RWPE2 (cell line): ENCODE measurements around the gene KEAP1.
"Not testable (repeated sequence)": the region's sequence is repeated elsewhere in the genome, so short reads cannot be mapped to it uniquely, and the experiment has no call there.

Experiments
- ATAC-seq: fragments of 200-7000 bp; cut with Tn5 transposase; 3 replicates; pipeline ENCODE4 v1.9.1; 2021; ENCODE audit warnings: low read depth
- DNase-seq: peaks from one replicate; pipeline ENCODE4 v3.0.0-alpha.2; 2020; ENCODE audit warnings: low spot score
- H3K27ac ChIP-seq: fragments of 450-650 bp; 2 replicates; pipeline ENCODE4 v1.5.1; 2017; ENCODE audit warnings: mild to moderate bottlenecking; ENCODE audit not compliant: poor library complexity, severe bottlenecking
- H3K27me3 ChIP-seq: fragments of 250-450 bp; sonication (Bioruptor Pico); 2 replicates; pipeline ENCODE4 v1.5.1; 2021; ENCODE audit warnings: mild to moderate bottlenecking, moderate library complexity; ENCODE audit not compliant: insufficient read depth, poor library complexity, severe bottlenecking
- H3K36me3 ChIP-seq: fragments of 250-450 bp; sonication (Bioruptor Pico); 2 replicates; pipeline ENCODE4 v1.5.1; 2020; ENCODE audit warnings: low read depth, mild to moderate bottlenecking, moderate library complexity
- H3K4me1 ChIP-seq: fragments of 250-450 bp; sonication (Bioruptor Pico); 2 replicates; pipeline ENCODE4 v1.5.1; 2021; ENCODE audit warnings: mild to moderate bottlenecking, moderate library complexity; ENCODE audit not compliant: insufficient read depth, poor library complexity, severe bottlenecking
- H3K4me3 ChIP-seq: fragments of 250-450 bp; sonication (Bioruptor Pico); 2 replicates; pipeline ENCODE4 v1.5.1; 2021; ENCODE audit warnings: mild to moderate bottlenecking, moderate library complexity; ENCODE audit not compliant: severe bottlenecking
- H3K9me3 ChIP-seq: fragments of 250-450 bp; sonication (Bioruptor Pico); 2 replicates; pipeline ENCODE4 v1.5.1; 2021; ENCODE audit warnings: mild to moderate bottlenecking, moderate library complexity; ENCODE audit not compliant: severe bottlenecking
- TF ChIP-seq, protein P1 (sequence below): fragments of 450-650 bp; IDR thresholded peaks from one replicate; pipeline ENCODE4 v1.5.1; 2017; ENCODE audit warnings: mild to moderate bottlenecking, moderate library complexity; ENCODE audit not compliant: poor library complexity, severe bottlenecking

Gene KEAP1

DNA sequence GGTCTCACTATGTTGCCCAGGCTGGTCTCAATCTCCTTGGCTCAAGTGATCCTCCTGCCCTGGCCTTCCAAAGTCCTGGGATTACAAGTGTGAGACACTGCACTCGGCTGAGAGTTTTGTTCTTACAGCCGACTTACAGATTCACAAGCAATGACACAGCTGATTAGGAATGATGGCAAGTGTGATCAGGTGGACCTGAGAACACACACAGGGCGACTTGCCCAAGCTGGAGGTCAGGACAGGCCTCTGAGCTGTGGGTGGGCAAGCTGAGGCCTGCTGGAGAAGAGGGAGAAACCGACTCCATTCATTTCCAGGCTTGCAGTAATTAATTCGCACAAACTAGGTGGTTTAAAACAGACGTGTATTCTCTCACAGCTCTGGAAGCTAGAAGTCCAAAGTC is 32.5 kb upstream of the KEAP1 start:
- H3K27ac ChIP-seq = peak overlapping the region; percentile 61
- no peaks in the 10 kb centered on the region for H3K9me3 ChIP-seq
- H3K4me1 ChIP-seq = peaks cover 17% of the 10 kb centered on the region
- TF ChIP-seq, protein P1, sequence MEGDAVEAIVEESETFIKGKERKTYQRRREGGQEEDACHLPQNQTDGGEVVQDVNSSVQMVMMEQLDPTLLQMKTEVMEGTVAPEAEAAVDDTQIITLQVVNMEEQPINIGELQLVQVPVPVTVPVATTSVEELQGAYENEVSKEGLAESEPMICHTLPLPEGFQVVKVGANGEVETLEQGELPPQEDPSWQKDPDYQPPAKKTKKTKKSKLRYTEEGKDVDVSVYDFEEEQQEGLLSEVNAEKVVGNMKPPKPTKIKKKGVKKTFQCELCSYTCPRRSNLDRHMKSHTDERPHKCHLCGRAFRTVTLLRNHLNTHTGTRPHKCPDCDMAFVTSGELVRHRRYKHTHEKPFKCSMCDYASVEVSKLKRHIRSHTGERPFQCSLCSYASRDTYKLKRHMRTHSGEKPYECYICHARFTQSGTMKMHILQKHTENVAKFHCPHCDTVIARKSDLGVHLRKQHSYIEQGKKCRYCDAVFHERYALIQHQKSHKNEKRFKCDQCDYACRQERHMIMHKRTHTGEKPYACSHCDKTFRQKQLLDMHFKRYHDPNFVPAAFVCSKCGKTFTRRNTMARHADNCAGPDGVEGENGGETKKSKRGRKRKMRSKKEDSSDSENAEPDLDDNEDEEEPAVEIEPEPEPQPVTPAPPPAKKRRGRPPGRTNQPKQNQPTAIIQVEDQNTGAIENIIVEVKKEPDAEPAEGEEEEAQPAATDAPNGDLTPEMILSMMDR = no peak
- DNase-seq = no peak
- ATAC-seq = peak; percentile 85
- H3K4me3 ChIP-seq = no peak overlapping the region
- H3K27me3 ChIP-seq = no peaks in the 10 kb centered on the region
- no peaks in the 10 kb centered on the region for H3K36me3 ChIP-seq

DNA sequence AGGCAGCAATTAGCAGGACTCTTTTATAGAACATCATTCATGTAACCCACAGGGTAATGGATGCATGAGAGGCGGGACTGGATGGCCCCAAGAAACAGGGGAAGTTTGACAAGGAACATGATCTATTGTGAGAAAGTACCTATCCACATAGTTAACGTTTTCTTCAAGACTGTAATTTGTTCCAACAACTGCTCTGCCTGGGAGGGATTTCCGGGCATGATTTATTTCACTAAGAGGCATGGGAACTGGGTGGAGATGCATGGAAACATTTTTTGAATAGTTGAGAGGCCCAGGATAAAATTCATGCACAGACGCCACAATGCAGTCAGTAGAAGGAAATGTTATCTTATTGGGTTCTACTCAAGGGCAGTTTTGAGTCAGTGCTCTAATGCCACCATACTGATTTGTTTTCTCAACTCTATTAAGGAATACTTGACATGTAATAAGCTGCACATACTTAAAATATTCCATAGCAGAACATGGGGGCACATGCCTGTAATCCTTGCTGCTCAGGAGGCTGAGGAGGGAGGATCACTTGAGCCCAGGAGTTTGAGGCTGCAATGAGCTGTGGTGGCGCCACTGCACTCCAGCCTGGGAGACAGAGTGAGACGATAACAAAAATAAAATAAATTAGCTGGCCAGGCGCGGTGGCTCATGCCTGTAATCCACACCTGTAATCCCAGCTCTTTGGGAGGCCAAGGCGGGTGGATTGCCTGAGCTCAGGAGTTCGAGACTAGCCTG is 30.7 kb upstream of the KEAP1 start:
- no peaks in the 10 kb centered on the region for H3K36me3 ChIP-seq
- TF ChIP-seq, protein P1 = no peak
- no peaks in the 10 kb centered on the region for H3K9me3 ChIP-seq
- ATAC-seq (peak; percentile 75), DNase-seq (no peak)
- H3K4me1 ChIP-seq = peaks cover 17% of the 10 kb centered on the region
- no peaks in the 10 kb centered on the region for H3K27me3 ChIP-seq
- peak overlapping the region; percentile 61 for H3K27ac ChIP-seq
- H3K4me3 ChIP-seq = no peak overlapping the region

DNA sequence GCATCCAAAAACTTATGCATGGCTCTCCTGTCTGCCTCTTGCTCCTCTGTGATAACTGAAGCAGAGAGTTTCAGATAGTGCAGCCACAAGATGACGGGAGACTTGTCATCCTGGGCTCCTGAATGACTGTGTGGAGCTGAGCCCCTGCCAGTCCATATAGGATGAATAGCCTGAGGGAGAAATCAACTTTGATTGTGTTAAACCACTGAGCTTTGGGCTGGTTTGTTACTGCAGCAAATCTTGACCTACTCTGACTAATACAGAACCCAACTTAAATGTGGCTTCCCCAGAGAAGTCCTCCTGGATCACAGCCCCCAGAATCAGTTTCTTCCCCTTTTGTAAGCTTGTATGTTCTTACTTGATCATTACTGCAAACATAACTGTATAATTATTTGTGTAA is 29.3 kb upstream of the KEAP1 start:
- peaks cover 17% of the 10 kb centered on the region for H3K4me1 ChIP-seq
- ATAC-seq = no peak
- no peak for DNase-seq
- no peaks in the 10 kb centered on the region for H3K9me3 ChIP-seq
- TF ChIP-seq, protein P1 = no peak
- H3K27ac ChIP-seq = no peak overlapping the region
- H3K36me3 ChIP-seq = no peaks in the 10 kb centered on the region
- H3K4me3 ChIP-seq = no peak overlapping the region
- H3K27me3 ChIP-seq = no peaks in the 10 kb centered on the region

DNA sequence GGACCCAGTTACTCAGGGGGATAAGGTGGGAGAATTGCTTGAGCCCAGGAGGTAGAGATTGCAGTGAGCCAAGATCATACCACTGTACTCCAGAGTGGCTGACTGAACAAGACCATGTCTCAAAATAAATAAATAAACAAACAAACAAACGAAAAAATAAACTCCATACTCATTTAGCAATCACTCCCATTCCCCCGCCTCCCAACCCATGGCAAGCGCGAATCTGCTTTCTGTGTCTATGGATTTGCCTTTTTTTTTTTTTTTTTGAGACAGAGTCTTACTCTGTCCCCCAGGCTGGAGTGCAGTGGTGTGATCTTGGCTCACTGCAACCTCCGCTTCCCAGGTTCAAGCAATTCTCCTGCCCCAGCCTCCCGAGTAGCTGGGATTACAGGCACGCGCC is 23.7 kb upstream of the KEAP1 start:
- H3K9me3 ChIP-seq, H3K4me1 ChIP-seq, H3K27ac ChIP-seq, H3K4me3 ChIP-seq, DNase-seq, H3K36me3 ChIP-seq, H3K27me3 ChIP-seq, ATAC-seq: not testable (repeated sequence)

DNA sequence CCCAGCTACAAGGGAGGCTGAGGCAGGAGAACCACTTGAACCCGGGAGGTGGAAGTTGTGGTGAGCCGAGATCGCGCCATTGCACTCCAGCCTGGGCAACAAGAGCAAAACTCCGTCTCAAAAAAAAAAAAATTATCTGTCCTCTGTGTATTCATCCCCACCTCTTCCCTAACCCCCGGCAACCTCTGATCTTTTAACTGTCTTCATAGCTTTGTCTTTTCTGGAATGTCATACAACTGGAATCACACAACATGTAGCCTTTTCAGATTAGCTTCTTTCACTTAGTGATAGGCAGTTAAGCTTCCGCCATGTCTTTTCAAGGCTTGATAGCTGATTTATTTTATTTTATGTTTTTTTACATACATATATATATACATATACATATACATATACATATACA is 22.5 kb upstream of the KEAP1 start:
- Histone ChIP-seq H3K4me1 (peaks cover under 1% of the 10 kb centered on the region), H3K9me3 (no peaks in the 10 kb centered on the region), H3K27ac (no peak overlapping the region), H3K4me3 (no peak overlapping the region), H3K36me3 (no peaks in the 10 kb centered on the region), H3K27me3 (no peaks in the 10 kb centered on the region)
- TF ChIP-seq, protein P1 = no peak
- no peak for ATAC-seq
- DNase-seq = no peak
